GM18502 (cell line): ENCODE data around the gene ANKRD55.
A peak's percentile ranks its signal among the peaks of the same experiment; 100 is the strongest.
"Not testable (repeated sequence)": the region's sequence is repeated elsewhere in the genome, so short reads cannot be mapped to it uniquely, and the experiment has no call there.

Experiments
- ATAC-seq: cut with Tn5 transposase; IDR thresholded peaks from one replicate; pipeline ENCODE4 v1.9.1; 2021; ENCODE audit warnings: mild to moderate bottlenecking; ENCODE audit not compliant: unreplicated experiment, poor library complexity

ANKRD55 gene

GRCh38 chr5:56212130-56212879, 20.8 kb downstream of the ANKRD55 start:
- no peak for ATAC-seq

GRCh38 chr5:56211298-56211865, 21.7 kb downstream of the ANKRD55 start:
- no peak for ATAC-seq

- ATAC-seq: no peak
Observed at GRCh38 chr5:56208681-56209080, 24.4 kb downstream of the ANKRD55 start.

GRCh38 chr5:56207537-56207936, 25.6 kb downstream of the ANKRD55 start:
- no peak for ATAC-seq

GRCh38 chr5:56206126-56206910, 26.8 kb downstream of the ANKRD55 start:
- no peak for ATAC-seq

- ATAC-seq: not testable (repeated sequence)
Observed at GRCh38 chr5:56203936-56204335, 29.2 kb downstream of the ANKRD55 start.

- no peak for ATAC-seq
Observed at GRCh38 chr5:56202483-56202882, 30.6 kb downstream of the ANKRD55 start.

GRCh38 chr5:56201762-56202261, 31.3 kb downstream of the ANKRD55 start:
- ATAC-seq: not testable (repeated sequence)

GRCh38 chr5:56200971-56201666, 32.0 kb downstream of the ANKRD55 start:
- ATAC-seq: peak; percentile 92

GRCh38 chr5:56195016-56195415, 38.1 kb downstream of the ANKRD55 start:
- ATAC-seq: no peak

- no peak for ATAC-seq
Observed at GRCh38 chr5:56192246-56192645, 40.9 kb downstream of the ANKRD55 start.

GRCh38 chr5:56191656-56192055, 41.5 kb downstream of the ANKRD55 start:
- ATAC-seq: no peak

- ATAC-seq: no peak
Observed at GRCh38 chr5:56190497-56190896, 42.6 kb downstream of the ANKRD55 start.

GRCh38 chr5:56185768-56186311, 47.3 kb downstream of the ANKRD55 start:
- no peak for ATAC-seq

GRCh38 chr5:56183506-56183905, 49.6 kb downstream of the ANKRD55 start:
- ATAC-seq: no peak

GRCh38 chr5:56179442-56179841, 53.7 kb downstream of the ANKRD55 start:
- ATAC-seq: no peak

- ATAC-seq: no peak
Observed at GRCh38 chr5:56178823-56179222, 54.3 kb downstream of the ANKRD55 start.

- ATAC-seq: no peak
Observed at GRCh38 chr5:56176871-56177533, 56.1 kb downstream of the ANKRD55 start.

GRCh38 chr5:56176155-56176798, 56.9 kb downstream of the ANKRD55 start:
- no peak for ATAC-seq
